GM12864 (cell line): ENCODE data around the gene FGF12.

Experiments
- DNase-seq: peaks from one replicate; pipeline ENCODE4 v3.0.0-alpha.2; 2011; ENCODE audit warnings: low read depth
- H3K4me3 ChIP-seq: 2 replicates; pipeline ENCODE4 v1.5.1; 2011; ENCODE audit warnings: mild to moderate bottlenecking, low read depth, low read length, control low read depth
- CTCF ChIP-seq: IDR thresholded peaks from 2 replicates; pipeline ENCODE4 v1.5.1; 2011; ENCODE audit warnings: low read depth, mild to moderate bottlenecking, moderate library complexity, low read length, control low read depth, inconsistent platforms; ENCODE audit errors: missing control alignments

FGF12 gene

GRCh38 chr3:192237992-192238608 is 489.2 kb downstream of the FGF12 start:
- DNase-seq, result no peak
- TF ChIP-seq CTCF, result peak; percentile 40
- no peak overlapping the region for H3K4me3 ChIP-seq

- no peak for TF ChIP-seq CTCF
- DNase-seq, result no peak
- H3K4me3 ChIP-seq, result no peak overlapping the region
Measured at GRCh38 chr3:192229866-192230265, 497.5 kb downstream of the FGF12 start.

- TF ChIP-seq CTCF, result no peak
- DNase-seq, result no peak
- H3K4me3 ChIP-seq, result no peak overlapping the region
Measured at GRCh38 chr3:192224634-192225155, 502.6 kb downstream of the FGF12 start.

GRCh38 chr3:192223815-192224214 is 503.5 kb downstream of the FGF12 start:
- TF ChIP-seq CTCF, result no peak

GRCh38 chr3:192220915-192221314 is 506.4 kb downstream of the FGF12 start:
- no peak for DNase-seq
- no peak for TF ChIP-seq CTCF
- H3K4me3 ChIP-seq, result no peak overlapping the region

More at GRCh38 chr3:192223815-192224214, 503.5 kb downstream of the FGF12 start:
- no peak for DNase-seq
- H3K4me3 ChIP-seq, result no peak overlapping the region

GRCh38 chr3:192219926-192220325 is 507.4 kb downstream of the FGF12 start:
- no peak for TF ChIP-seq CTCF
- H3K4me3 ChIP-seq, result no peak overlapping the region
- DNase-seq, result no peak

GRCh38 chr3:192216067-192216466 is 511.3 kb downstream of the FGF12 start:
- no peak overlapping the region for H3K4me3 ChIP-seq
- DNase-seq, result no peak
- no peak for TF ChIP-seq CTCF
